ENCODE measurements around the gene CIPC. TPM values are rescaled to one million over a fixed set of nuclear protein-coding genes. Genes with fewer than 3 reads are reported as not detected.

Gene CIPC
- total RNA-seq, 1 donor from 2014 or later = 9.7 TPM

GRCh38 chr14:77061630-77062257 is 36.3 kb upstream of the CIPC start:
- Mint-ChIP-seq H3K9me3 (ENCODE audit: low read depth) (no peaks in the 10 kb centered on the region), H3K27me3 (ENCODE audit: low read depth) (no peaks in the 10 kb centered on the region), H3K27ac (ENCODE audit: unreplicated experiment) (no peak overlapping the region), H3K4me3 (ENCODE audit: unreplicated experiment) (no peak overlapping the region), H3K36me3 (ENCODE audit: low read depth) (no peaks in the 10 kb centered on the region), H3K4me1 (ENCODE audit: low read depth) (peaks cover 10% of the 10 kb centered on the region)
- TF ChIP-seq CTCF (IDR thresholded peaks at IDR 0.05) = no peak
- DNase-seq (ENCODE audit: low spot score) = no peak

- Mint-ChIP-seq H3K27me3 (ENCODE audit: low read depth) (no peaks in the 10 kb centered on the region), H3K9me3 (ENCODE audit: low read depth) (no peaks in the 10 kb centered on the region), H3K36me3 (ENCODE audit: low read depth) (no peaks in the 10 kb centered on the region), H3K27ac (ENCODE audit: unreplicated experiment) (no peak overlapping the region), H3K4me1 (ENCODE audit: low read depth) (peaks cover 10% of the 10 kb centered on the region), H3K4me3 (ENCODE audit: unreplicated experiment) (no peak overlapping the region)
- DNase-seq (ENCODE audit: low spot score) = no peak
- no peak for TF ChIP-seq CTCF (IDR thresholded peaks at IDR 0.05)
Measured at GRCh38 chr14:77062261-77062660, 35.8 kb upstream of the CIPC start.

- Mint-ChIP-seq H3K27ac (ENCODE audit: unreplicated experiment) (no peak overlapping the region), H3K4me3 (ENCODE audit: unreplicated experiment) (no peak overlapping the region), H3K36me3 (ENCODE audit: low read depth) (no peaks in the 10 kb centered on the region), H3K9me3 (ENCODE audit: low read depth) (no peaks in the 10 kb centered on the region), H3K4me1 (ENCODE audit: low read depth) (peaks cover 13% of the 10 kb centered on the region), H3K27me3 (ENCODE audit: low read depth) (no peaks in the 10 kb centered on the region)
- no peak for TF ChIP-seq CTCF (IDR thresholded peaks at IDR 0.05)
- DNase-seq (ENCODE audit: low spot score) = no peak
Measured at GRCh38 chr14:77063571-77064171, 34.4 kb upstream of the CIPC start.

- Mint-ChIP-seq H3K4me1 (ENCODE audit: low read depth) (peaks cover 5% of the 10 kb centered on the region), H3K27me3 (ENCODE audit: low read depth) (no peaks in the 10 kb centered on the region), H3K9me3 (ENCODE audit: low read depth) (no peaks in the 10 kb centered on the region), H3K36me3 (ENCODE audit: low read depth) (no peaks in the 10 kb centered on the region), H3K27ac (ENCODE audit: unreplicated experiment) (no peak overlapping the region), H3K4me3 (ENCODE audit: unreplicated experiment) (no peak overlapping the region)
- TF ChIP-seq CTCF (IDR thresholded peaks at IDR 0.05) = no peak
- no peak for DNase-seq (ENCODE audit: low spot score)
Measured at GRCh38 chr14:77064521-77065178, 33.4 kb upstream of the CIPC start.

GRCh38 chr14:77065851-77066577 is 32.0 kb upstream of the CIPC start:
- Mint-ChIP-seq H3K36me3 (ENCODE audit: low read depth) (no peaks in the 10 kb centered on the region), H3K4me3 (ENCODE audit: unreplicated experiment) (no peak overlapping the region), H3K27ac (ENCODE audit: unreplicated experiment) (no peak overlapping the region), H3K4me1 (ENCODE audit: low read depth) (peaks cover 12% of the 10 kb centered on the region), H3K9me3 (ENCODE audit: low read depth) (no peaks in the 10 kb centered on the region), H3K27me3 (ENCODE audit: low read depth) (no peaks in the 10 kb centered on the region)
- no peak for TF ChIP-seq CTCF (IDR thresholded peaks at IDR 0.05)
- no peak for DNase-seq (ENCODE audit: low spot score)
